HG03159 (cell line): ENCODE data around the gene TMPRSS6.

Experiments used
- ATAC-seq: cut with Tn5 transposase; IDR thresholded peaks from one replicate; pipeline ENCODE4 v1.9.1; 2021; ENCODE audit warnings: mild to moderate bottlenecking, moderate library complexity; ENCODE audit not compliant: unreplicated experiment

The TMPRSS6 gene

GRCh38 chr22:37109242-37109917, at the start of gene TMPRSS6:
Gene TMPRSS6, minus strand, starts transcription at chr22:37109713. Its CDS starts 6,296 bp downstream, at chr22:37103417.
- ATAC-seq, result no peak

DNA sequence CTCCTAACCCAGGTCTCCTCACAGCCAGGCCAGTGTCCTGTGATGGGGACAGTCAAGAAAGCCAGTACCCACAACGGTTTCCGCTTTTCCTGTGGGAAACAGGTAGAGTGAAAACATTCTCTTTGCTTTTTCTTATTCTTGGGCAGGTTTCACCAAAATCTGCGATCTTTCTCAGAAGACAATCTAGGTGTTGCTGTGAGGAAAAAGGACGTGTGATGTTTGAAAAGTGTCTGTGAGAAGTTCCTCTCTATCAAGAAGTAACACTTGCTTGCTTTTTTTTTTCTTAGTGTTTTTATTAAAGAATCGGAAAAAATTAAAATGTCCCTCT, 49.4 kb upstream of the TMPRSS6 start:
- ATAC-seq, result no peak

DNA sequence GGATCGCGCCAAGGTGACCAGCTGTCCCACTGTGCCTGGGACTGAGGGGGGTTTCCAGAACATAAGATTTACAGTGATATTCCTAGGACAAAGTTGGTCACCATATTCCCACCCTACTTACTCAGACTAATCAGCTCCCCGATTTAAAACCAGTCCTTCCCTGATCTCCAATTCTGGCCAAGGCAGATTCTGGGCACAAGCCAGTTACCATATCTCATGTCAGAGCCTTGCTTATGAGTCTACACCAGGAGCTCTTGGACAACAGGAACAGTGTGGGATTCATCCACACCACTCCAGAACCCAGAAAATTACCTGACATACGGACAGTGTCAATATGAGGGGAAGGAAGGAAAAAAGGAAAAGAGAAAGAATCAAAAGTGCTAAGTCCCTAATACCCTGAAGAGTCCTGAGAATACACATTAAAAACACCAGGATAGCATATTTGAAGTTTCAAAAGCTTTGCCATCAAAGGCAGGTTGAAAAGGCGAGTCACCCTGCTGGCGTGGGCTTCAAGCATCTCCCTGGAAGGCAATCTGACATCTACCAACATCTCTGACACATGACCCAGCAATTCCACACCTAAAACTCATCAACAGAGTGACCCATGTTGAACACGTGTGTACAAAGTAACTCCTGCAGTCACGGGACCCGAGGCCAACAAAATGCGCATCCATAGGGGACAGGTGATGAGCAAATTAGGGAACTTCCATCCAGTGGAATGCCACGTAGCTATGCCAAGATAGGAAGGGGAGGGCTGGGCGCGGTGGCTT, 48.2 kb upstream of the TMPRSS6 start:
- ATAC-seq, result no peak

- ATAC-seq, result no peak
These were observed 47.3 kb upstream of the TMPRSS6 start for GRCh38 chr22:37156686-37157435.

- no peak for ATAC-seq
These were observed 46.5 kb upstream of the TMPRSS6 start for GRCh38 chr22:37155971-37156370.

GRCh38 chr22:37154925-37155712, 45.6 kb upstream of the TMPRSS6 start:
- ATAC-seq, result no peak

- ATAC-seq, result no peak
These were observed 44.4 kb upstream of the TMPRSS6 start for GRCh38 chr22:37153901-37154300.

- no peak for ATAC-seq
These were observed 41.9 kb upstream of the TMPRSS6 start for GRCh38 chr22:37151401-37151800.

- no peak for ATAC-seq
These were observed 41.2 kb upstream of the TMPRSS6 start for GRCh38 chr22:37150701-37151100.

DNA sequence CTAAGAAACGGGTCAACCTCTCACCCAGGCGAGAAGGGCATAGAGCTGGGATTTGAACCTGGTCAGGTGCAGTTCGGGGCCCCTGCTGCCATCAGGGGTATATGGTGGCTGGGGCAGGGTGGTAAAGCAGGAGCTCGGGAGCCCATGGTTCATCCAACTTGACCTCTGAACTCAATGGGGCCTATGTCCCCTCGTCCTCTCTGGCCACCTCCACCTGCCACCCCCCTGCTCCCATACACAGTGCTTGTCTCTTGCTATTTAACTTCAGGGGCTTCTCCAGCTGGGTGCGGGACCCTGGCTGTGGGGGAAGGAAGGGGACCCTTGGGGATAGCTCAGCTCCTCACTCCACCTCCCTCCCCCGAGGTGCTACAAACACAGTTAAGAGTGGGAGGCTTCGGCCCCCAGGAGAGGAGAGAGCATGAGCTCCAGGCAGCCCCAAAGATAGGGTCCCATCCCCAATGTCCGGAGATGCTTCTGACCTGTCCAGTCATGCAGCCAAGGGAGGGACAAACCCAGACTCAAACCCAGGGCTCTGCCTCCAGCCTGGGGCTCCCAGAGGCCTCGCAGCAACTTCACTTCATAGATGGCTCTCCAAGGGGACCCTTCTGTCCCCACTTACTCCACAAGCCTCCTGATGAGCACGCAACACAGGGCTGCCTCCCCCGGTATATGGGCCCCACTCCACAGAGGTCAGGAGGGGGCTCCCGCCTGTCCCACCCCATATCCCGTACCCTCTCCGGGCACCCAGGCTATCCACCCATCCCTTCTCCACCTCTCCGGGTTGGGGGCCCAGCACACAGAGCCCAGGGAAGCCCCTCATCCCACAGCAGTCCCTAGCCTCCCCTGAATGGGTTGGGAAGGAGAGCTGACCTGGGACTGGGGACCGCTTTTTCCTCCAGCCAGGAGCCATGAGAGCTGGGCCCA, 39.5 kb upstream of the TMPRSS6 start:
- no peak for ATAC-seq

DNA sequence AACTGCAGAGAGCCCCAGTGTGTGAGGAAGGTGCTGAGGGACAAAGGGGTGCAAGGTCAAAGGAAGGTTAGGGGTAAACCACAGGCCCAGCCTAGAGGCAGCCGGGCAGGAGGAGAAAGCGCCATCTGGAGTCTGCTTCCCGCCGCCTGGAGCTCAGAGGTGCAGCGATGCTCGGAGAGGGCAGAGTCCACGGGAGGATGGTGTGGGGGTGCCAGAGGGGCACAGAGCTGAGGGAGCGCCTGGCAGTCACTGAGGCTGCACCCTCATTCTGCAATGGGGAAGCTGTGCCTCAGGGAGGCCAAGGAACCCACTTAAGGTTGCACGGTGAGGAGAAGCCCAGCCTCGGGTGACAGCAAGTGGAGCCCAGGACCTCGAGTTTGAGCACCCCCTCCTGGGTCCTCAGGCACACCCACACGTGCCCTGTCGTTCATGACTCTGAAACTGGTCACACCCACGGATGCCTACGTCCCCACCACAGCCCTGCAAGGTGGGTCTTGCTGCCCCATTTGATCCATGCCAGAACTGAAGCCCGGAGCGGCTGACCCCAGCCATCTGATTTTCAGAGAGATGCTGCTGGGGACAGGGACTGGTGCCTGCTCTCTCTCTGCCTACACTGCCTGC, 38.6 kb upstream of the TMPRSS6 start:
- no peak for ATAC-seq

- no peak for ATAC-seq
These were observed 37.9 kb upstream of the TMPRSS6 start for GRCh38 chr22:37147186-37147990.

- no peak for ATAC-seq
These were observed 37.1 kb upstream of the TMPRSS6 start for GRCh38 chr22:37146507-37147180.

- ATAC-seq, result no peak
These were observed 36.5 kb upstream of the TMPRSS6 start for GRCh38 chr22:37146051-37146385.

GRCh38 chr22:37145180-37146050, 35.9 kb upstream of the TMPRSS6 start:
- no peak for ATAC-seq

DNA sequence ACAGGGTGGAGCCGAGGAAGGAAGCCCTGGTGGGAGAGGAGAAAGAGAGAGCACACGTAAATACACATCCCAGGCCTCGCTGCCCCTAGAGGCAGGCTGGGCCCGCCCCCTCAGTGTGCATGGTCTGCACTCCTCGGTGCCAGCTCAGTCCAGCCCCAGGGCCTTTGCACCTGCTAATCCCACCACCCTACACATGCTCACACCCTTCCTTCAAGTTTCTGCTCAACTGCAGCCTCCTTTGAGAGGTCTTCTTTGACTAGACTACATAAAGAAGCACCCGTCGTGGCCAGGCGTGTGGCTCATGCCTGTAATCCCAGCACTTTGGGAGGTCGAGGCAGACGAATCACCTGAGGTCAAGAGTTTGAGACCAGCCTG, 34.7 kb upstream of the TMPRSS6 start:
- ATAC-seq, result no peak

DNA sequence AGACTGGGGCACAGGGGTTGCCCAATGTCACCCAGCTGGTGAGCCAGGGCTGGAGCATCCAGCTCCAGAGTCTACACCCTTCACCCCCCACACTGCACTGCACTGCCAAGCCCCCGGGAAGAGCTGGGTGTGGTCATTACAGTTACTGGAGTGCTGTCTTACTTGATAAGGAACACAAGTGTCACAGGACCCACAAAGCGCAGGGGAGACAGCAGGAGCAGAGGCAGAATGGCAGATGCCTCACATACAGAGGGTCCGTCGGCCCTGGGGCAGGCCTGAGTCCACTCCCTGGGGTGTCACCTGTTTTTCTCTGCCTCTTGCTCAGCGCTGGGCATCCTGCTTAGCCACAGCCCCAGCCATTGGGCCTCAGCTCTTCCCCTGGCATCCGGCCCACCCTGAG, 32.5 kb upstream of the TMPRSS6 start:
- no peak for ATAC-seq
